ENCODE results near the gene SNTG2. TPM values are rescaled to one million over a fixed set of nuclear protein-coding genes. Genes with fewer than 3 reads are reported as not detected.

SNTG2 gene
- total and polyA plus RNA-seq, 5 experiments from 2014 or later = 0.66 to 8.8 (median 1.2) TPM

DNA sequence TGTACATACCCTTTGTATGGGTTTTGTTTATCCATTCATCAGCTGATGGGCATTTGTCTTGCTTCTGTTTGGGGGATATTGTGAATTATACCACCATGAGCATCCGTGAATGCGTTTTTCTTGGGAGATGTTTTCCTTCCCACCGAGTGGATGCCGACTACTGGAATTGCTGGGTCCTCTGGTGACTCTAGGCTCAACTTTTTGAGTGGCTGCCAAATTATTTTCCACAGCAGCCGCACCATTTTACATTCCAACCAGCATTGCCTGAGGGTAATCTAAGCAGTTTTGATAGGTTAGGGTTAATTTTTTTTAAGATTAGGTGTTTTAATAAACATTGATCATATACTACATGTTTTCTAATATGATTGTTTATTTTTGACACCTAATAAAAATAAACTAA lies 220.1 kb downstream of the SNTG2 start:
- no peak for DNase-seq
- POLR2A ChIA-PET = interaction anchor here (0.6 kb wide), 1 partner anchor 48 kb away, joined by 6 read pairs; no protein-coding TSS in a partner anchor
- Mint-ChIP-seq H3K27me3 (no peaks in the 10 kb centered on the region), H3K4me3 (no peak overlapping the region), H3K36me3 (peaks cover 0 to 6% (median 2%) of the 10 kb centered on the region in 3 donors), H3K9me3 (peaks cover 0 to 11% (median 0%) of the 10 kb centered on the region in 9 donors), H3K4me1 (peaks cover 14 to 31% (median 25%) of the 10 kb centered on the region in 4 donors), H3K27ac (peak overlapping the region in 1 of 10 donors; percentile 51)
- no peak for ATAC-seq

DNA sequence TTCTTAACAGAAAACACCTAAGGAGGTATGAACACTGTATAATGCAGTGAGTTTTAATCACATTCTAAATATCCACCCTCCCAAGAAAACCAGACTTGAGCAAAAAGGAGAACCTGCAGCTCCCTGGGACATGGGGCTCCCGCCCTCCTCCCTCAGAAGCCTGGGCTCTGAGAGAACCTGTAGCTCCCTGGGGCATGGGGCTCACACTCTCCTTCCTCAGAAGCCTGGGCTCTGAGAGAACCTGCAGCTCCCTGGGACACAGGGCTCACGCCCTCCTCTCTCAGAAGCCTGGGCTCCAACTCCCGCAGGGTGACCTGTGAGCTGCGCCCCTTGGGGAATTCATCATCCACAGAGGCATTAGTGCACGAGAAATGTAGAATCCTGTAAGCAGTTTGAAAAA lies 222.9 kb downstream of the SNTG2 start:
- Mint-ChIP-seq H3K9me3 (peaks cover 0 to 4% (median 0%) of the 10 kb centered on the region in 9 donors), H3K4me3 (no peak overlapping the region), H3K36me3 (peaks cover 0 to 7% (median 2%) of the 10 kb centered on the region in 3 donors), H3K27me3 (no peaks in the 10 kb centered on the region), H3K27ac (no peak overlapping the region), H3K4me1 (peaks cover 9 to 25% (median 21%) of the 10 kb centered on the region in 4 donors)
- POLR2A ChIA-PET = no interaction called here
- DNase-seq = no peak
- ATAC-seq = no peak

DNA sequence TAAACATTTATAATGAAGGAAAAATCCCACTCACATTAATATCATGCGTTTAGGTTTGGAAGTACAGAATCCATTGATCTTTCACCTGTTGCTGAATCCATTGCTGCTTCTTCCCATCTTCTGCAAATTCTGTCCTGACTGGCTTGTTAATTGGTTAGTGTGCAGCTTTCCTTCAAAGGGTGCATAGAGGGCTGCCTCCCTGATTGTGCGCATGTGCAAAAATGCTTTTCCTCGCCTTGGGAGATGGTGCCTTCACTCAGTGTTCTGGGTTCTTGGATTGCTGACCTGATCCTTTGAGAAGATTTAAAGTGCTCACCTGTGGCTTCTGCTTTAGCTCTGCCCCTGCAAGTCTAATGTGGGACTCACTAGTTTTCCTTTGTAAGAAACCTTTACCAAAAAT lies 231.2 kb downstream of the SNTG2 start:
- ATAC-seq = no peak
- Mint-ChIP-seq H3K4me1 (peaks cover 2 to 13% (median 6%) of the 10 kb centered on the region in 4 donors), H3K27me3 (no peaks in the 10 kb centered on the region), H3K4me3 (no peak overlapping the region), H3K9me3 (peaks cover 0 to 17% (median 8%) of the 10 kb centered on the region in 9 donors), H3K36me3 (peaks cover 0 to 30% (median 14%) of the 10 kb centered on the region in 3 donors), H3K27ac (no peak overlapping the region)
- POLR2A ChIA-PET = interaction anchor here (0.7 kb wide), 1 partner anchor 13 kb away, joined by 5 read pairs; no protein-coding TSS in a partner anchor
- no peak for DNase-seq

DNA sequence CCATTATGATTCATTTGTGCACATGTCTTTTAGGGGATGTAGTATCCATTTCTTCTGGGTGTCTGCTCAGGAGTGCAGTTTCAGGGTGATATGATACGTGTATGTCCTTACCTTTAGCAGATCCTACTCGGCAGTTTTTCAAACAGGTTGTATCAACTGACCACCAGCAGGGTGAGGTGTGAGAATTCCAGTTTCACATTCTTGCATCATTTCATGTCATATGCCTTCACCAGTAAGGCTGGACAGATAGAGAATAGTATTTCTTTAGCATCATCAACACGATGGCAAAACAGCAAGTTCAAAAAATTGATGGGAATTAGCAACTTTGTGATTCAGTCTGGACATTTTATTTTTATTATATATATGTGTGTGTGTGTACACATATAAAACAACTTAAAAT lies 232.7 kb downstream of the SNTG2 start:
- ATAC-seq (no peak), DNase-seq (no peak)
- H3K4me1 Mint-ChIP-seq = peaks cover 0 to 8% (median 4%) of the 10 kb centered on the region in 4 donors
- peaks cover 0 to 17% (median 8%) of the 10 kb centered on the region in 9 donors for H3K9me3 Mint-ChIP-seq
- POLR2A ChIA-PET = no interaction called here
- H3K4me3 Mint-ChIP-seq = no peak overlapping the region
- no peak overlapping the region for H3K27ac Mint-ChIP-seq
- H3K36me3 Mint-ChIP-seq = peaks cover 0 to 34% (median 14%) of the 10 kb centered on the region in 3 donors
- H3K27me3 Mint-ChIP-seq = no peaks in the 10 kb centered on the region

DNA sequence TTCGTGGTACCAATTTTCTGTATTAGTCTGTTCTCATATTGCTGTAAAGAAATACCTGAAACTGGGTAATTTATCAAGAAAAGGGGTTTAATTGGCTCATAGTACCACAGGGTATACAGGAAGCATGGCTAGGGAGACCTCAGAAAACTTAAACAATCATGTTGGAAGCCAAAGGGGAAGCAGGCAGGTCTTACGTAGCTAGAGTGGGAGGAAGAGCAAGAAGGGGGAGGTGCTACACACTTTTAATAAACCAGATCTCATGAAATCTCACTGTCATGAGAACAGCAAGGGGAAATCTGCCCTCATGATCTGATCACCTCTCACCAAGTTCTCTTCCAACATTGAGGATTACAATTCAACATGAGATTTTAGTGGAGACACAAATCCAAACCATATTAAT lies 235.8 kb downstream of the SNTG2 start:
- no peak overlapping the region for H3K27ac Mint-ChIP-seq
- H3K27me3 Mint-ChIP-seq = no peaks in the 10 kb centered on the region
- no peak overlapping the region for H3K4me3 Mint-ChIP-seq
- DNase-seq = no peak
- peaks cover 0 to 8% (median 4%) of the 10 kb centered on the region in 4 donors for H3K4me1 Mint-ChIP-seq
- POLR2A ChIA-PET = no interaction called here
- H3K9me3 Mint-ChIP-seq = peaks cover 0 to 17% (median 6%) of the 10 kb centered on the region in 9 donors
- peaks cover 0 to 42% (median 14%) of the 10 kb centered on the region in 3 donors for H3K36me3 Mint-ChIP-seq
- ATAC-seq = no peak

DNA sequence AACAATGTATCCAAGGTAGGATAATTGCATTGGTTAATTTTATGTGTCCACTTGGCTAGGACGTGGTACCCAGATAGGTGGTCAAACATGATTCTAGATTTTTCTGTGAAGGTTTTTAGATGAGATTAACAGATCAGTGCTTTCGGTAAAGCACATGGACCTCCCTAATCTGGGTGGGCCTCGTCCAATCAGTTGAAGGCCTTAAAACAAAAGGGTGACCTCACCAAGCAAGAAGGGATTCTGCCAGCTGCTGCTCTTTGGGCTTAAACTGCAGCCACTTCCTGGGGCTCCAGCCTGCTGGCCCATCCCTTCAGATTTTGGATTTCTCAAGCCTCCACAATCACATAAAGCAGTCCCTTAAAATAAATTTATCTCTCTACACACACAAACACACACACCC lies 236.5 kb downstream of the SNTG2 start:
- DNase-seq (no peak), ATAC-seq (no peak)
- Mint-ChIP-seq H3K4me3 (no peak overlapping the region), H3K27me3 (no peaks in the 10 kb centered on the region), H3K4me1 (peaks cover 0 to 8% (median 4%) of the 10 kb centered on the region in 4 donors), H3K36me3 (peaks cover 0 to 45% (median 14%) of the 10 kb centered on the region in 3 donors), H3K9me3 (peaks cover 0 to 17% (median 6%) of the 10 kb centered on the region in 9 donors), H3K27ac (no peak overlapping the region)
- POLR2A ChIA-PET = no interaction called here

DNA sequence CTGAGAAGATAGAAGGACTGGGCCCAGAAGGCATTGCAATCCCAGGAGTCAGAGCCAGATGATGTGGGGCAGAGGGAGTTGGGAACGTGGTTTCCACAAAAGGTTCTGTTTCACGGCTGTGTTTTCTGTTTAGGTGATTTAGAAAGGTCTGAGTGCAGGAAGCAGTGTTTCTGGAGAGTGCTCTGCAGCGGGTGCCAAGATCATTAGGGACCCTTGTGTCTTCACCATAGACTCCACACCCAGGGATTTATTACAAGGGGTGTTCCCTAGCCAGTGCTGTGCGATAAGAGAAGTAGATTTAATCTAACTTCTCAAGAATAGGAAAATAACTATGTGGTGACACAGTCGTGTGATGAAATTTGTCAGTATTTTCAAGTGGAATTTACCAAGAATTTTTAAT lies 241.5 kb downstream of the SNTG2 start:
- Mint-ChIP-seq H3K9me3 (peaks cover 5 to 29% (median 16%) of the 10 kb centered on the region in 9 donors), H3K27ac (no peak overlapping the region), H3K36me3 (peaks cover 0 to 45% (median 11%) of the 10 kb centered on the region in 3 donors), H3K4me1 (peaks cover 0 to 1% (median 0%) of the 10 kb centered on the region in 4 donors), H3K4me3 (no peak overlapping the region), H3K27me3 (no peaks in the 10 kb centered on the region)
- DNase-seq (no peak), ATAC-seq (no peak)
- POLR2A ChIA-PET = no interaction called here

DNA sequence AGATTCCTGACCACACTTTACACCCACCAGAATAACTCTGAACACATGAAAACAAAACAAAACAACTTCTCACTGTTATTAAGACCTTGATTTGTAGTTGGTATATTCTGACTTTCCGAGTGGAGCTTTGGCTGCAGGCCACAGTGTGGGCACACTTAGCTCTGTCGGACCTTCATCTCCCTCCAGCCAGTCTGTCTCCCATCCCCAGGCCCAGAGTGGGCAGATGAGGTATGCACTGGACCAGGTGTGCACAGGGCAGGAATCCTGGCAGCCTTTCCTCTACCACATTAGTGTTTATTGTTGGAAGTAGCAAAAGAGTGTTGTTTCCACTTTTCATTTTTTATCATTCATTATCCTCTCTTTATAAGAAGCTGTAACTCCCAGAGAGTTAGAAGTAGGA lies 243.2 kb downstream of the SNTG2 start:
- no peak for DNase-seq
- H3K9me3 Mint-ChIP-seq = peaks cover 5 to 30% (median 18%) of the 10 kb centered on the region in 9 donors
- H3K4me1 Mint-ChIP-seq = peaks cover 0 to 1% (median 0%) of the 10 kb centered on the region in 4 donors
- H3K27ac Mint-ChIP-seq = peak overlapping the region in 1 of 10 donors; percentile 21
- no peak overlapping the region for H3K4me3 Mint-ChIP-seq
- POLR2A ChIA-PET = no interaction called here
- peaks cover 0 to 41% (median 11%) of the 10 kb centered on the region in 3 donors for H3K36me3 Mint-ChIP-seq
- H3K27me3 Mint-ChIP-seq = no peaks in the 10 kb centered on the region
- no peak for ATAC-seq

DNA sequence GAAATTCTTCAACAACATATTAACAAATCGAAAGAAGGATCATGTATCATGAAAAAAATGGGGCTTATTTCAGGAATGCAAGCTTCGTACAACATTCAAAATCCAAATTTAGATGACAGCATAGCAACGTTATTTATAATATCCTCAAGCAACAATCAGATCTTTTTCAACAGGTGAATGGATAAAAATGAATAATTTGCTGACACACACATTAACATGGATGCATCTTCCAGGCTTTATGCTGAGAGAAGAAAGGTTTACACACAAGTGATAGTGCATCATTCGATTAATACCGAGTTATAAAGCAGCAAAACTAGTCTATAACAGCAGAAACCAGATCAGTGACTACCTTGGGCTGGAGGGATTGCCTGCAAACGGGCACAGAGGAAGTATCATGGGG lies 253.1 kb downstream of the SNTG2 start:
- DNase-seq = no peak
- Mint-ChIP-seq H3K9me3 (peaks cover 3 to 25% (median 9%) of the 10 kb centered on the region in 9 donors), H3K27me3 (no peaks in the 10 kb centered on the region), H3K4me3 (no peak overlapping the region), H3K4me1 (no peaks in the 10 kb centered on the region), H3K36me3 (peaks cover under 1 to 37% (median 16%) of the 10 kb centered on the region in 3 donors), H3K27ac (peak overlapping the region in 1 of 10 donors; percentile 12)
- POLR2A ChIA-PET = no interaction called here
- no peak for ATAC-seq

DNA sequence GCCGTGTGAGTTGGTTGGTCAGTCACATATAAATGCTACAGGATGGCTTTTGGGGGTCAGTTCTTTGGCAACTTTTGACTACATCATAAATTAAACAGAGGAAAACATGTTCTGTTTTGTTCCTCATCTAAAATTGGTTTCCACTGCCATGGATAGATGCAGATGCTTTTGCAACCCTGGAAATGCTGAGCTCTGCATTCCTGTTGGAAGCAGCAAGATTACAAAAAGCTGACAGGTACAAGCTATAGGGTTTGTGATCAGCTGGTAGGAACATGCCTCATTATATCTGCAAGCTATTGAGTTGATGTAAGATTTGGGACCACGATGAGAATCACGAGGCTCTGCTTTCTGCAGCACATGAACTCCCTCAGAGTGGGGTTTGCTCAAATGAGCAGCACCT lies 255.2 kb downstream of the SNTG2 start:
- Mint-ChIP-seq H3K9me3 (peaks cover 3 to 21% (median 12%) of the 10 kb centered on the region in 9 donors), H3K27me3 (no peaks in the 10 kb centered on the region), H3K36me3 (peaks cover 10 to 41% (median 17%) of the 10 kb centered on the region in 3 donors), H3K27ac (peak overlapping the region in 1 of 10 donors; percentile 51), H3K4me3 (no peak overlapping the region), H3K4me1 (peaks cover 0 to 2% (median 0%) of the 10 kb centered on the region in 4 donors)
- POLR2A ChIA-PET = no interaction called here
- DNase-seq (no peak), ATAC-seq (no peak)

DNA sequence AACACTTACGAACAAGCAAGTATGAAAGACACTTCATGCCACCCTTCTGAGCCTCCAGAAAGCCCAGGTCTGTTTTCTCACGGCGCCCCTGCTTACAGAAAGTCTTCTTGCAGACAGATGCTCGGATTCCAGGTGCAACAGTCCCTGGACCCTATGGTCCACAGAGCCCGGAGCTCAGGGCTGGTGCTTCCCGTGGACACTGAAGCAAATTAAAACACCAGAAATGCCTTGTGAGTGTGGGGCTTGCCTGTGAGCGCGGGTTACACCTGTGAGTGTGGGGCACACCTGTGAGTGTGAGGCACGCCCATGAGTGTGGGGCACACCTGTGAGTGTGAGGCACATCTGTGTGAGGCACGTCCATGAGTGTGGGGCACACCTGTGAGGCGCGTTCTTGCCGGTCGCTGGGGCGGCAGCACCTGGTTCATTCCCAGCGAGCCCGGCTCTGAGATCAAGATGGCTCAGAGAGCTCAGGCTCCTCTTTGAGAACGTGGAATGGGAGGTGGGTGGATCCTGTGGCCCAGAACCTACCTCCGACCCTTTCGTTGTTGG lies 257.4 kb downstream of the SNTG2 start:
- ATAC-seq (no peak), DNase-seq (no peak)
- Mint-ChIP-seq H3K9me3 (peaks cover under 1 to 17% (median 8%) of the 10 kb centered on the region in 9 donors), H3K4me3 (no peak overlapping the region), H3K4me1 (peaks cover 0 to 2% (median 0%) of the 10 kb centered on the region in 4 donors), H3K36me3 (peaks cover 7 to 45% (median 21%) of the 10 kb centered on the region in 3 donors), H3K27ac (no peak overlapping the region), H3K27me3 (no peaks in the 10 kb centered on the region)
- POLR2A ChIA-PET = interaction anchor here (0.7 kb wide), 1 partner anchor 234 kb away, joined by 3 read pairs; no protein-coding TSS in a partner anchor

DNA sequence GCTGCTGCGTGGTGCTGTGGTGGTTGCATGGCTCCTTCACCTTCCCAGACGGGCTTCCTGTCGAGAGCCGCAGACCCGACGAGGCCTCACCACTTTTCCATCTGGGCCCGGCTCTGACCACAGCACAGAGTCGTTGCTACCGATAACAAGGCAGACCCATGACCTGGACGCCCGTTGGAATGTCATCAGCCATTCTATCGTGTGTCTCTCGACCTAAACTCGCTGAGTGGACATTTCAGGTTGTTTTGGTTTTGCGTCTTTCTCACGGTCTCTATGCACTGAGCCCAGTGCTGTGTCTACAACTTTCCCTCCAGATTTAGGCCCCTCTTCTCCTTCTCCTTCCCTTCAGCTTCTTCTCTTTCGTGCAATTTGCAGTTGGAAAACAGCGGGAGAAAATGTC lies 257.9 kb downstream of the SNTG2 start:
- peaks cover 7 to 48% (median 21%) of the 10 kb centered on the region in 3 donors for H3K36me3 Mint-ChIP-seq
- peaks cover 0 to 2% (median 0%) of the 10 kb centered on the region in 4 donors for H3K4me1 Mint-ChIP-seq
- peaks cover 2 to 20% (median 10%) of the 10 kb centered on the region in 9 donors for H3K9me3 Mint-ChIP-seq
- DNase-seq = no peak
- H3K27ac Mint-ChIP-seq = no peak overlapping the region
- H3K27me3 Mint-ChIP-seq = no peaks in the 10 kb centered on the region
- H3K4me3 Mint-ChIP-seq = no peak overlapping the region
- POLR2A ChIA-PET = interaction anchor here (0.7 kb wide), 1 partner anchor 235 kb away, joined by 3 read pairs; no protein-coding TSS in a partner anchor
- no peak for ATAC-seq

DNA sequence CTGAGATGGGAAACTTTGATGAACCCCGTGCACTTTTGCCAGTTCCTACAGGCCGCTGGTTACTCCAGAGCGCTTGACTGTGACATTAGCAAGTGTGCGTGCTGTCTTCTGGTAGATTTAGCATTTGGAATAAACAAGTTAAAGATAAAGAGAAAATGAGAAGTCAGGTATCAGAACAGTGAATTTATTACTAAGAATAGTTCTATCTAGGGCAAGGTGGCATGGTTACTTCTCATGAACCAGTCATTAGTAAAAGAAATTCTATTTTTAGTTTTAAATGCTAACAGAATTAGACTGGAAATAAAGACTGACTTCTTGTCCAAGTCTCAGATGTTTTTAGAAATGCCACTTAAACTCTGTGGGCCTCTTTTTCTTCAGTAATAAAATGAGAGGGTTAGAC lies 258.6 kb downstream of the SNTG2 start:
- Mint-ChIP-seq H3K4me1 (peaks cover 0 to 2% (median 0%) of the 10 kb centered on the region in 4 donors), H3K36me3 (peaks cover 13 to 55% (median 21%) of the 10 kb centered on the region in 3 donors), H3K27ac (peak overlapping the region in 1 of 10 donors; percentile 50), H3K9me3 (peaks cover 3 to 27% (median 14%) of the 10 kb centered on the region in 9 donors), H3K27me3 (no peaks in the 10 kb centered on the region), H3K4me3 (no peak overlapping the region)
- no peak for DNase-seq
- POLR2A ChIA-PET = no interaction called here
- no peak for ATAC-seq
